AG04450 (cell line): ENCODE measurements around the gene SMC3. TPM values are rescaled to one million over a fixed set of nuclear protein-coding genes. Genes with fewer than 3 reads are reported as not detected.
"Not testable (repeated sequence)": the region's sequence is repeated elsewhere in the genome, so short reads cannot be mapped to it uniquely, and the experiment has no call there.

ENCODE experiments used
- CTCF ChIA-PET: fragments of 300-600, 350-600 bp; formaldehyde crosslinking; extraction: SDS; loops from one replicate; lab custom pipeline; 2022; ENCODE audit warnings: antibody characterized with exemption, inconsistent platforms; lab: Charles Lee
- POLR2A ChIA-PET: fragments of 350-600 bp; formaldehyde crosslinking; extraction: SDS; loops from one replicate; lab custom pipeline; 2021; ENCODE audit warnings: antibody characterized with exemption, inconsistent platforms; lab: Yijun Ruan, JAX
- DNase-seq: peaks from one replicate; pipeline ENCODE4 v3.0.0-alpha.2; 2011; ENCODE audit warnings: low read depth, low spot score
- H3K27ac ChIP-seq: one replicate; pipeline ENCODE4 v1.5.1; 2012; ENCODE audit warnings: low read depth, low read length, control low read depth
- H3K27me3 ChIP-seq: one replicate; pipeline ENCODE4 v1.6.0; 2012; ENCODE audit warnings: low read length; ENCODE audit not compliant: control insufficient read depth, insufficient read depth
- H3K4me3 ChIP-seq: 2 replicates; pipeline ENCODE4 v1.5.1; 2011; ENCODE audit warnings: mild to moderate bottlenecking, low read depth, low read length, control low read depth
- H3K9me3 ChIP-seq: 2 replicates; pipeline ENCODE4 v1.5.1; 2012; ENCODE audit warnings: low read length; ENCODE audit not compliant: control insufficient read depth, insufficient read depth
- CTCF ChIP-seq: IDR thresholded peaks from 2 replicates; pipeline ENCODE4 v1.5.1; 2011; ENCODE audit warnings: low read depth, low read length, control low read depth, inconsistent platforms
- polyA plus RNA-seq: library from polyadenylated mRNA; depleted of rRNA; stranded (reverse); fragments of >200 nt; gene quantifications from 2 replicates; pipeline ENCODE4 v1.2.3, GENCODE V29; 2011

SMC3 gene
- polyA plus RNA-seq, 1 experiment: 26.2 TPM

GRCh38 chr10:110608087-110608486, 40.6 kb downstream of the SMC3 start:
- TF ChIP-seq CTCF: no peak
- no peak for DNase-seq
- Histone ChIP-seq H3K27me3 (peaks cover 9% of the 10 kb centered on the region), H3K4me3 (no peak overlapping the region), H3K9me3 (no peaks in the 10 kb centered on the region), H3K27ac (no peak overlapping the region)
- ChIA-PET POLR2A (interaction anchor here (0.6 to 0.7 kb wide), 2 partner anchors 18 to 108 kb away, joined by 3 to 7 read pairs; no protein-coding TSS in a partner anchor), CTCF (interaction anchor here (0.6 to 2.1 kb wide), 20 partner anchors 9 to 1534 kb away, joined by 3 to 13 read pairs (median 4); no protein-coding TSS in a partner anchor)

GRCh38 chr10:110609605-110610004, 42.1 kb downstream of the SMC3 start:
- ChIA-PET POLR2A (interaction anchor here (0.6 kb wide), 1 partner anchor 305 kb away, joined by 7 read pairs; the partner anchor contains the start of gene SMNDC1), CTCF (interaction anchor here (0.5 to 2.1 kb wide), 7 partner anchors 10 to 136 kb away, joined by 3 to 13 read pairs (median 4); no protein-coding TSS in a partner anchor)

GRCh38 chr10:110610308-110610774, 42.8 kb downstream of the SMC3 start:
- no peak overlapping the region for H3K27ac ChIP-seq
- peaks cover 11% of the 10 kb centered on the region for H3K27me3 ChIP-seq
- DNase-seq: peak; percentile 6
- CTCF ChIA-PET: interaction anchor here (0.6 to 2.3 kb wide), 44 partner anchors 9 to 1526 kb away, joined by 3 to 15 read pairs (median 4); no protein-coding TSS in a partner anchor
- peak; percentile 96 for TF ChIP-seq CTCF
- H3K9me3 ChIP-seq: no peaks in the 10 kb centered on the region
- POLR2A ChIA-PET: no interaction called here
- H3K4me3 ChIP-seq: no peak overlapping the region

More at GRCh38 chr10:110609605-110610004, 42.1 kb downstream of the SMC3 start:
- no peak for DNase-seq
- Histone ChIP-seq H3K27ac (no peak overlapping the region), H3K9me3 (no peaks in the 10 kb centered on the region), H3K27me3 (peaks cover 11% of the 10 kb centered on the region), H3K4me3 (no peak overlapping the region)
- TF ChIP-seq CTCF: no peak

GRCh38 chr10:110610781-110611180, 43.3 kb downstream of the SMC3 start:
- POLR2A ChIA-PET, H3K27ac ChIP-seq, H3K9me3 ChIP-seq, DNase-seq, H3K4me3 ChIP-seq: not testable (repeated sequence)
- H3K27me3 ChIP-seq: peaks cover 11% of the 10 kb centered on the region
- CTCF ChIA-PET: interaction anchor here (0.6 to 2.3 kb wide), 44 partner anchors 8 to 1526 kb away, joined by 3 to 15 read pairs (median 4); no protein-coding TSS in a partner anchor

- ChIA-PET CTCF (interaction anchor here (0.7 to 2.3 kb wide), 6 partner anchors 11 to 307 kb away, joined by 3 to 15 read pairs (median 6); no protein-coding TSS in a partner anchor), POLR2A (no interaction called here)
- H3K4me3 ChIP-seq: no peak overlapping the region
- no peaks in the 10 kb centered on the region for H3K9me3 ChIP-seq
- no peak for TF ChIP-seq CTCF
- no peak for DNase-seq
- H3K27me3 ChIP-seq: peaks cover 11% of the 10 kb centered on the region
- no peak overlapping the region for H3K27ac ChIP-seq
These were observed 44.6 kb downstream of the SMC3 start for GRCh38 chr10:110612087-110612486.
